HG02623 (cell line): Measurements from ENCODE around the gene PIK3R1.
"Not testable (repeated sequence)": the region's sequence is repeated elsewhere in the genome, so short reads cannot be mapped to it uniquely, and the experiment has no call there.

Experiments
- ATAC-seq: cut with Tn5 transposase; IDR thresholded peaks from one replicate; pipeline ENCODE4 v1.9.1; 2021; ENCODE audit warnings: moderate library complexity; ENCODE audit not compliant: unreplicated experiment

Gene PIK3R1

GRCh38 chr5:68192679-68193060 lies 22.9 kb upstream of the PIK3R1 start:
- ATAC-seq, result no peak

- no peak for ATAC-seq
These were observed 22.0 kb upstream of the PIK3R1 start for GRCh38 chr5:68193481-68194036.

- ATAC-seq, result no peak
These were observed 21.2 kb upstream of the PIK3R1 start for GRCh38 chr5:68194386-68194785.

DNA sequence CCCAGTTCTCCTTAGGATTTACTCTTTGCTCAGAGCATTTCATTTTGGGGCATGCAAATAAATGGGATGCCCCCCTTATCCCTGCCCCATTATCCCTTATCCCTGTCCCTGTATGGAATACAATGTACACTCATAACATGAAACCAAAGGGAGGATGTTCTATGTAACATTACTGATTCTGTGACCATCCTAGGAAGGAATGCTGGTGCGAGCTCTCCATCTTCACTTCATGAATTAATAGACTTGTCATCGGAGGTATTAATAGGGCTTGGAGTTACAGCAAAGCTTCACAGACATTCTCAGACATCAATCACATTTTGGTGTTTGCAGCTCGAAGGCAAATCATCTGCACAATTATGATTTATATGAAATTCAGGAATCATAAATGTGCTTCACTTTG lies 20.4 kb upstream of the PIK3R1 start:
- ATAC-seq, result no peak

- peak; percentile 98 for ATAC-seq
These were observed 18.7 kb upstream of the PIK3R1 start for GRCh38 chr5:68196876-68197275.

GRCh38 chr5:68200288-68200687 lies 15.3 kb upstream of the PIK3R1 start:
- ATAC-seq, result no peak

DNA sequence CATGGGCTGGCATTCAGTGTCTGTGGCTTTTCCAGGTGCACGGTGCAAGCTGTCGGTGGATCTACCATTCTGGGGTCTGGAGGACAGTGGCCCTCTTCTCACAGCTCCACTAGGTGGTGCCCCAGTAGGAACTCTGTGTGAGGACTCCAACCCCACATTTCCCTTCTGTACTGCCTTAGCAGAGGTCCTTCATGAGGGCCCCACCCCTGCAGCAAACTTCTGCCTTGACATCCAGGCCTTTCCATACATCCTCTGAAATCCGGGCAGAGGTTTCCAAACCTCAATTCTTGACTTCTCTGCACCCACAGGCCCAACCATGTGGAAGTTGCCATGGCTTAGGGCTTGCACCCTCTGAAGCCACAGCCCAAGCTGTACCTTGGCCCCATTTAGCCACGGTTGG lies 4.9 kb upstream of the PIK3R1 start:
- not testable (repeated sequence) for ATAC-seq

DNA sequence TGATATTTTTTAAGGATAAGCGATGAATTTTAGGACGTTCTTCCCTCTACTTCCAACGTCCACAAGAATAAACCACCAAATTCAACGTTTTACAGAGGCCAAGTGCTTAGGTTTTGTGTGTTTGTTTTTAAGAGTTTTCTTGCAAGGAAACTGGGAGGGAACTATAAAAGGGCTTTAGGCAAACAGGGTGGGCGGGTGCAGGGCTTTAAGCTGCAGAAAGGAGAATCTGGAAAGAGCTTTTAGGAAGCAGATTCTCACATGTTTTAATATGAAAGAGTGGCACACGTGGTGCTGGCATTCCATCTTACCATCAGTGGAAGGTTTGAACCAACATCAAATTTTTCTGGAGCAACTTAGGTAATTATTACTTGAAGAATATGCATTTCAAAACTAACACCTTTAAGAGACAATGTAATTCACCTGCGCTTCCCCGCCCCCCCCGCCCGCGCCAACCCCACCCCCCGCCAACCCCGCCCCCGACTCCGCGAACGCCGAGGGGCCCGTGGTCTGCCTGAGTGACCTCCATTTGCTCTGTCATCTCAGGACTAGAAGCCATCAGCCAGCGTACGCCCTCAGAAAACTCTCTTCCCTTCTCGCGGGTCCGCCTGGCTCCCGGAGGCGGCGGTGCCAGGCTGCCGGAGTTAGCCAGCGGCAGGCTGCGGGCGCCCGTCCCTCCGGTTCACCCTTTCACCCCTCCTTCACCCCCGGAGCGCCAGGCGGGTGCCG lies 911 bp upstream of the PIK3R1 start:
- ATAC-seq, result peak; percentile 9

DNA sequence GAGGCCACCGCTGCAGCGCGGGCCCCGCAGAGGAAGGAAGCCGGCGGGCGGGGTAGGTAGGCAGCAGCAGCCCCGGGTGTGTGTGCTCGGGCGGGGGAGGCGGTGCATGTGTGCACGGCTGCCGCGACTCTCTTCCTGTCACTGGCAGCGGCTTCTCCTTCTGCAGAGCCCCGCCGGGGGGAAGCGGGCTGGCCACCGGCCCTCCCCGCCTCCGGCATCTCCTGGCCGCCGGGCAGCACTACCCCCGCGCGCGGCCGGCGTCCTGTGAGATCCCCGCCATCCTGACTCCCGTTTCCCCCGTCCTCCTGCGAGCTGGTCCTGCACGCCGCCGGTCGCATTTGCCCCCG lies 315 bp downstream of the PIK3R1 start:
- ATAC-seq, result peak; percentile 40

- ATAC-seq, result peak; percentile 19
These were observed 890 bp downstream of the PIK3R1 start for GRCh38 chr5:68216245-68217046.

GRCh38 chr5:68217047-68217355 lies 1.4 kb downstream of the PIK3R1 start:
- ATAC-seq, result no peak

GRCh38 chr5:68217528-68217927 lies 2.0 kb downstream of the PIK3R1 start:
- ATAC-seq, result no peak

GRCh38 chr5:68219161-68219816 lies 3.7 kb downstream of the PIK3R1 start:
- ATAC-seq, result no peak

GRCh38 chr5:68220260-68220659 lies 4.7 kb downstream of the PIK3R1 start:
- no peak for ATAC-seq

DNA sequence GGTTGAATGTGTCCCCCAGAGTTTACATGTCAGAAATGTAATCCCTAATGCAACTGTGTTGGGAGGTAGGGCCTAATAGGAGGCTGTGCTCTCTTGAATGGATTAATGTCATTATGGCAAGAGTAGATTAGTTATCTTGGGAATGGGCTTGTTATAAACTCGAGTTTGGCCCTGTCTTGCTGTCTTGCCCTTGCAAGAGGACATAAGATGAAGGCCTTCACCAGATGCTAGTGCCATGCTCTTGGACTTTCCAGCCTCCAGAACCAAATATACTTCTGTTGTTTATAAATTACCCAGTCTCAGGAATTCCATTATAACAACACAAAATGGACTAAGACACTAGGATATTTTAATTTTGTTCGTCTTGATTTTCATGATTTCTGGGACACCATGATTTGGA lies 5.4 kb downstream of the PIK3R1 start:
- ATAC-seq, result no peak

GRCh38 chr5:68221488-68221887 lies 5.9 kb downstream of the PIK3R1 start:
- ATAC-seq, result no peak

DNA sequence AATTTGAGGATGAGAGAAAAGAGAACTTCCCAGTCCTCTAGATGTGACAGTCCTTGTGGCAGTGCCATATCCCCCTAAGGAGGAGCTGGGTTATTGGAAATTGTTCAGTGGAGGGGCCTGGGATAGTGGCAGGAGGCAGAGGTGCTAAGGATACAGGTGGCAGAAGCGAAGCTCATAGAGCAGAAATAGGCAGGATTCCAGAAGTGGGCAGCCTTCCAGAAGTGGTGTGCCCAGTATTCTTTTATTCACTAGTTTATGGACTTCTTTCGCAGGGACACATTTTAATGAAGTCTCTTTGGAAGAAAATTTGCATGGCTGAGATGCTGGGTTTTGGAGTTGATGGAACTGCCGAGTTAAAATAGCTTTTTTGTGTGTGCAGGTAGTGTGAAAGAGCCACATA lies 6.8 kb downstream of the PIK3R1 start:
- no peak for ATAC-seq

GRCh38 chr5:68222824-68223354 lies 7.3 kb downstream of the PIK3R1 start:
- no peak for ATAC-seq

GRCh38 chr5:68223904-68224303 lies 8.3 kb downstream of the PIK3R1 start:
- ATAC-seq, result no peak

- ATAC-seq, result no peak
These were observed 9.1 kb downstream of the PIK3R1 start for GRCh38 chr5:68224509-68225187.
